ENCODE data around the gene DIAPH1.
A peak's percentile ranks its signal among the peaks of the same experiment; 100 is the strongest.

Gene DIAPH1

GRCh38 chr5:141640698-141641097 is 21.9 kb upstream of the DIAPH1 start:
- H3K27me3 ChIP-seq (ENCODE audit: control insufficient read depth in 5 of 5, insufficient read depth in 4 of 5, low read length in 5 of 5) = no peaks in the 10 kb centered on the region
- no peak overlapping the region for H3K4me3 ChIP-seq (ENCODE audit: low read depth in 1 of 5, low read length in 5 of 5)
- no peak overlapping the region for H3K9ac ChIP-seq (ENCODE audit: low read length in 5 of 5)
- H3K36me3 ChIP-seq (ENCODE audit: control insufficient read depth in 5 of 5, insufficient read depth in 5 of 5, low read length in 5 of 5) = peaks cover 0 to 26% (median 14%) of the 10 kb centered on the region in 5 donors
- no peaks in the 10 kb centered on the region for H3K9me3 ChIP-seq (ENCODE audit: control insufficient read depth in 5 of 5, low read length in 5 of 5)
- peaks cover 6 to 24% (median 21%) of the 10 kb centered on the region in 5 donors for H3K4me1 ChIP-seq (ENCODE audit: control insufficient read depth in 5 of 5, insufficient read depth in 5 of 5, low read length in 5 of 5)
- no peak overlapping the region for H3K27ac ChIP-seq (ENCODE audit: low read depth, low read length)

GRCh38 chr5:141640051-141640415 is 21.2 kb upstream of the DIAPH1 start:
- Histone ChIP-seq H3K4me3 (ENCODE audit: low read depth in 1 of 5, low read length in 5 of 5) (no peak overlapping the region), H3K36me3 (ENCODE audit: control insufficient read depth in 5 of 5, insufficient read depth in 5 of 5, low read length in 5 of 5) (peaks cover 0 to 23% (median 11%) of the 10 kb centered on the region in 5 donors), H3K9me3 (ENCODE audit: control insufficient read depth in 5 of 5, low read length in 5 of 5) (no peaks in the 10 kb centered on the region)

GRCh38 chr5:141639357-141640050 is 20.7 kb upstream of the DIAPH1 start:
- Histone ChIP-seq H3K4me1 (ENCODE audit: control insufficient read depth in 5 of 5, insufficient read depth in 5 of 5, low read length in 5 of 5) (peaks cover 7 to 33% (median 32%) of the 10 kb centered on the region in 5 donors), H3K27ac (ENCODE audit: low read depth, low read length) (no peak overlapping the region), H3K27me3 (ENCODE audit: control insufficient read depth in 5 of 5, insufficient read depth in 4 of 5, low read length in 5 of 5) (no peaks in the 10 kb centered on the region), H3K9me3 (ENCODE audit: control insufficient read depth in 5 of 5, low read length in 5 of 5) (no peaks in the 10 kb centered on the region), H3K4me3 (ENCODE audit: low read depth in 1 of 5, low read length in 5 of 5) (no peak overlapping the region), H3K36me3 (ENCODE audit: control insufficient read depth in 5 of 5, insufficient read depth in 5 of 5, low read length in 5 of 5) (peaks cover 0 to 20% (median 6%) of the 10 kb centered on the region in 5 donors), H3K9ac (ENCODE audit: low read length in 5 of 5) (no peak overlapping the region)

More at GRCh38 chr5:141640051-141640415, 21.2 kb upstream of the DIAPH1 start:
- Histone ChIP-seq H3K27me3 (ENCODE audit: control insufficient read depth in 5 of 5, insufficient read depth in 4 of 5, low read length in 5 of 5) (no peaks in the 10 kb centered on the region), H3K9ac (ENCODE audit: low read length in 5 of 5) (no peak overlapping the region), H3K4me1 (ENCODE audit: control insufficient read depth in 5 of 5, insufficient read depth in 5 of 5, low read length in 5 of 5) (peaks cover 7 to 31% (median 27%) of the 10 kb centered on the region in 5 donors), H3K27ac (ENCODE audit: low read depth, low read length) (no peak overlapping the region)

GRCh38 chr5:141638771-141639170 is 20.0 kb upstream of the DIAPH1 start:
- H3K27me3 ChIP-seq (ENCODE audit: control insufficient read depth in 5 of 5, insufficient read depth in 4 of 5, low read length in 5 of 5) = no peaks in the 10 kb centered on the region
- H3K9me3 ChIP-seq (ENCODE audit: control insufficient read depth in 5 of 5, low read length in 5 of 5) = no peaks in the 10 kb centered on the region
- H3K9ac ChIP-seq (ENCODE audit: low read length in 5 of 5) = no peak overlapping the region
- peaks cover 0 to 15% (median 3%) of the 10 kb centered on the region in 5 donors for H3K36me3 ChIP-seq (ENCODE audit: control insufficient read depth in 5 of 5, insufficient read depth in 5 of 5, low read length in 5 of 5)
- no peak overlapping the region for H3K4me3 ChIP-seq (ENCODE audit: low read depth in 1 of 5, low read length in 5 of 5)
- peaks cover 7 to 33% (median 32%) of the 10 kb centered on the region in 5 donors for H3K4me1 ChIP-seq (ENCODE audit: control insufficient read depth in 5 of 5, insufficient read depth in 5 of 5, low read length in 5 of 5)
- no peak overlapping the region for H3K27ac ChIP-seq (ENCODE audit: low read depth, low read length)

- peaks cover 7 to 33% (median 32%) of the 10 kb centered on the region in 5 donors for H3K4me1 ChIP-seq (ENCODE audit: control insufficient read depth in 5 of 5, insufficient read depth in 5 of 5, low read length in 5 of 5)
Observed at GRCh38 chr5:141637767-141638419, 19.1 kb upstream of the DIAPH1 start.

GRCh38 chr5:141637123-141637766 is 18.4 kb upstream of the DIAPH1 start:
- Histone ChIP-seq H3K27ac (ENCODE audit: low read depth, low read length) (no peak overlapping the region), H3K9ac (ENCODE audit: low read length in 5 of 5) (peak overlapping the region in 3 of 5 donors; percentile 52 to 73 (median 59)), H3K36me3 (ENCODE audit: control insufficient read depth in 5 of 5, insufficient read depth in 5 of 5, low read length in 5 of 5) (peaks cover 0 to 15% (median 8%) of the 10 kb centered on the region in 5 donors), H3K4me3 (ENCODE audit: low read depth in 1 of 5, low read length in 5 of 5) (peak overlapping the region in 4 of 5 donors; percentile 85 to 99 (median 92)), H3K27me3 (ENCODE audit: control insufficient read depth in 5 of 5, insufficient read depth in 4 of 5, low read length in 5 of 5) (no peaks in the 10 kb centered on the region), H3K4me1 (ENCODE audit: control insufficient read depth in 5 of 5, insufficient read depth in 5 of 5, low read length in 5 of 5) (peaks cover 7 to 33% (median 32%) of the 10 kb centered on the region in 5 donors), H3K9me3 (ENCODE audit: control insufficient read depth in 5 of 5, low read length in 5 of 5) (no peaks in the 10 kb centered on the region)

More at GRCh38 chr5:141637767-141638419, 19.1 kb upstream of the DIAPH1 start:
- H3K9me3 ChIP-seq (ENCODE audit: control insufficient read depth in 5 of 5, low read length in 5 of 5) = no peaks in the 10 kb centered on the region
- H3K27ac ChIP-seq (ENCODE audit: low read depth, low read length) = no peak overlapping the region
- no peaks in the 10 kb centered on the region for H3K27me3 ChIP-seq (ENCODE audit: control insufficient read depth in 5 of 5, insufficient read depth in 4 of 5, low read length in 5 of 5)
- peak overlapping the region in 1 of 5 donors; percentile 59 for H3K9ac ChIP-seq (ENCODE audit: low read length in 5 of 5)
- peaks cover 0 to 13% (median 3%) of the 10 kb centered on the region in 5 donors for H3K36me3 ChIP-seq (ENCODE audit: control insufficient read depth in 5 of 5, insufficient read depth in 5 of 5, low read length in 5 of 5)
- H3K4me3 ChIP-seq (ENCODE audit: low read depth in 1 of 5, low read length in 5 of 5) = peak overlapping the region; percentile 49 to 99 (median 89)

GRCh38 chr5:141636413-141637122 is 17.8 kb upstream of the DIAPH1 start, which contains the start of the genes HDAC3 and RELL2:
Gene HDAC3, minus strand, starts transcription at chr5:141636849. Its CDS starts 59 bp downstream, at chr5:141636790.
Gene RELL2, plus strand, starts transcription at chr5:141636997. Its CDS starts 1,229 bp downstream, at chr5:141638226.
- Histone ChIP-seq H3K9me3 (ENCODE audit: control insufficient read depth in 5 of 5, low read length in 5 of 5) (no peaks in the 10 kb centered on the region), H3K4me1 (ENCODE audit: control insufficient read depth in 5 of 5, insufficient read depth in 5 of 5, low read length in 5 of 5) (peaks cover 7 to 33% (median 32%) of the 10 kb centered on the region in 5 donors), H3K27ac (ENCODE audit: low read depth, low read length) (peak within 1 kb of the TSS; percentile 54), H3K36me3 (ENCODE audit: control insufficient read depth in 5 of 5, insufficient read depth in 5 of 5, low read length in 5 of 5) (peaks cover 0 to 15% (median 8%) of the 10 kb centered on the region in 5 donors), H3K27me3 (ENCODE audit: control insufficient read depth in 5 of 5, insufficient read depth in 4 of 5, low read length in 5 of 5) (no peaks in the 10 kb centered on the region), H3K9ac (ENCODE audit: low read length in 5 of 5) (peak within 1 kb of the TSS; percentile 74 to 89 (median 83)), H3K4me3 (ENCODE audit: low read depth in 1 of 5, low read length in 5 of 5) (peak within 1 kb of the TSS; percentile 85 to 99 (median 93))

- H3K4me1 ChIP-seq (ENCODE audit: control insufficient read depth in 5 of 5, insufficient read depth in 5 of 5, low read length in 5 of 5) = peaks cover 7 to 33% (median 32%) of the 10 kb centered on the region in 5 donors
- peak overlapping the region; percentile 74 to 89 (median 83) for H3K9ac ChIP-seq (ENCODE audit: low read length in 5 of 5)
- no peaks in the 10 kb centered on the region for H3K27me3 ChIP-seq (ENCODE audit: control insufficient read depth in 5 of 5, insufficient read depth in 4 of 5, low read length in 5 of 5)
- H3K4me3 ChIP-seq (ENCODE audit: low read depth in 1 of 5, low read length in 5 of 5) = peak overlapping the region; percentile 85 to 99 (median 93)
- H3K36me3 ChIP-seq (ENCODE audit: control insufficient read depth in 5 of 5, insufficient read depth in 5 of 5, low read length in 5 of 5) = peaks cover 0 to 10% (median 5%) of the 10 kb centered on the region in 5 donors
- no peaks in the 10 kb centered on the region for H3K9me3 ChIP-seq (ENCODE audit: control insufficient read depth in 5 of 5, low read length in 5 of 5)
- H3K27ac ChIP-seq (ENCODE audit: low read depth, low read length) = peak overlapping the region; percentile 54
Observed at GRCh38 chr5:141636106-141636412, 17.3 kb upstream of the DIAPH1 start.

GRCh38 chr5:141635646-141636045 is 16.8 kb upstream of the DIAPH1 start:
- Histone ChIP-seq H3K9ac (ENCODE audit: low read length in 5 of 5) (peak overlapping the region; percentile 74 to 89 (median 83)), H3K4me1 (ENCODE audit: control insufficient read depth in 5 of 5, insufficient read depth in 5 of 5, low read length in 5 of 5) (peaks cover 7 to 33% (median 32%) of the 10 kb centered on the region in 5 donors), H3K4me3 (ENCODE audit: low read depth in 1 of 5, low read length in 5 of 5) (peak overlapping the region; percentile 85 to 99 (median 93)), H3K36me3 (ENCODE audit: control insufficient read depth in 5 of 5, insufficient read depth in 5 of 5, low read length in 5 of 5) (peaks cover 0 to 9% (median 5%) of the 10 kb centered on the region in 5 donors), H3K9me3 (ENCODE audit: control insufficient read depth in 5 of 5, low read length in 5 of 5) (no peaks in the 10 kb centered on the region), H3K27me3 (ENCODE audit: control insufficient read depth in 5 of 5, insufficient read depth in 4 of 5, low read length in 5 of 5) (no peaks in the 10 kb centered on the region), H3K27ac (ENCODE audit: low read depth, low read length) (no peak overlapping the region)
